Liver (tissue), 3 donors: ENCODE data around the gene RFX4.

Experiments
- SP1 ChIP-seq: IDR thresholded peaks from 2 replicates; pipeline ENCODE4 v1.6.1; 2018; ENCODE audit warnings: antibody characterized with exemption, mild to moderate bottlenecking
- YY1 ChIP-seq: IDR thresholded peaks from 2 replicates; pipeline ENCODE4 v1.6.1; 2016; ENCODE audit warnings: antibody characterized with exemption, mild to moderate bottlenecking
- TF ChIP-seq, protein P1 (sequence below): IDR thresholded peaks from 2 replicates; pipeline ENCODE4 v1.6.1; 2016; ENCODE audit warnings: antibody characterized with exemption
- TF ChIP-seq, protein P2 (sequence below): fragments of 150-350 bp; IDR thresholded peaks from 2 replicates; pipeline ENCODE4 v1.5.1; 2017; ENCODE audit warnings: improper control_type of control experiment, low read depth, low read length; ENCODE audit not compliant: missing input control
- donor health status: healthy.
- donor health status: healthy.

DNA sequence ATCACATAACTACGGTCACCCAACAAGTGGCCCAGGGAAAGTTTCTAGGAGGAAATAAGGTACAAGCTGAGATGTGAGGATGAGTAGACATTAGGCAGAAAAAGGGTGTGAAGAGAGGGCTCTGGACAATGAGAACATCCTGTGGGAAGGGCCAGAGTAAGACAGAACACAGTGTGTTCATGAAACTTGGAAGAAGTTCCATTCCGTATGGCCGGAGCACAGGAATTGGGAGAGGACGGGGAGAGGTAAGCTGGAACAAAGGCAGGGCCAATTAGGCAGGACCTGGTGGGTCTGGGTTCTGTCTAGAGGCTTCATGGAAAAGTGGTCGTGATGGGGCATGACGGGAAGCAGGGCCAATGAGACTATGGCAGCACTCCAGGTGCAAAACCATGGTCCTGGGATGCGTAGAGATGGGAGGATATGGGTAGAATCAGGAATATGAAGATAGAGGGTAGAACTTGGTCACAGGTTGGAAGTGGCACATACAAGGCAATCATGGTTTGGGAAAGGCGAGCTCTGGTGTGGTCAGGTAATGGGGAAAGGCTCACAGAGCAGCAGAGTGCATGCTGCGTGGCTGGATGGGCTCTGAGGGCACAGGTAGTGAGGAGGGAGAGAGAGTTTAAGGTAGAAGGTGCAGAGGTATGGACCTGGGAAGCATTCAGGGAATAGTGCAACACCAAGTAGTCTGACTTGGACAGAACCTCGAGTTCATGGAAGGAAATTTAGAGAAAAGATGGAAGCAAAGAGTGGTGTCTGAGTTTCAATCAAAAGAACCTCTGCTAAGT, 93.0 kb downstream of the RFX4 start:
- TF ChIP-seq YY1 (no peak), SP1 (no peak)
- TF ChIP-seq, protein P1, sequence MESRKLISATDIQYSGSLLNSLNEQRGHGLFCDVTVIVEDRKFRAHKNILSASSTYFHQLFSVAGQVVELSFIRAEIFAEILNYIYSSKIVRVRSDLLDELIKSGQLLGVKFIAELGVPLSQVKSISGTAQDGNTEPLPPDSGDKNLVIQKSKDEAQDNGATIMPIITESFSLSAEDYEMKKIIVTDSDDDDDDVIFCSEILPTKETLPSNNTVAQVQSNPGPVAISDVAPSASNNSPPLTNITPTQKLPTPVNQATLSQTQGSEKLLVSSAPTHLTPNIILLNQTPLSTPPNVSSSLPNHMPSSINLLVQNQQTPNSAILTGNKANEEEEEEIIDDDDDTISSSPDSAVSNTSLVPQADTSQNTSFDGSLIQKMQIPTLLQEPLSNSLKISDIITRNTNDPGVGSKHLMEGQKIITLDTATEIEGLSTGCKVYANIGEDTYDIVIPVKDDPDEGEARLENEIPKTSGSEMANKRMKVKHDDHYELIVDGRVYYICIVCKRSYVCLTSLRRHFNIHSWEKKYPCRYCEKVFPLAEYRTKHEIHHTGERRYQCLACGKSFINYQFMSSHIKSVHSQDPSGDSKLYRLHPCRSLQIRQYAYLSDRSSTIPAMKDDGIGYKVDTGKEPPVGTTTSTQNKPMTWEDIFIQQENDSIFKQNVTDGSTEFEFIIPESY = no peak
- TF ChIP-seq, protein P2, sequence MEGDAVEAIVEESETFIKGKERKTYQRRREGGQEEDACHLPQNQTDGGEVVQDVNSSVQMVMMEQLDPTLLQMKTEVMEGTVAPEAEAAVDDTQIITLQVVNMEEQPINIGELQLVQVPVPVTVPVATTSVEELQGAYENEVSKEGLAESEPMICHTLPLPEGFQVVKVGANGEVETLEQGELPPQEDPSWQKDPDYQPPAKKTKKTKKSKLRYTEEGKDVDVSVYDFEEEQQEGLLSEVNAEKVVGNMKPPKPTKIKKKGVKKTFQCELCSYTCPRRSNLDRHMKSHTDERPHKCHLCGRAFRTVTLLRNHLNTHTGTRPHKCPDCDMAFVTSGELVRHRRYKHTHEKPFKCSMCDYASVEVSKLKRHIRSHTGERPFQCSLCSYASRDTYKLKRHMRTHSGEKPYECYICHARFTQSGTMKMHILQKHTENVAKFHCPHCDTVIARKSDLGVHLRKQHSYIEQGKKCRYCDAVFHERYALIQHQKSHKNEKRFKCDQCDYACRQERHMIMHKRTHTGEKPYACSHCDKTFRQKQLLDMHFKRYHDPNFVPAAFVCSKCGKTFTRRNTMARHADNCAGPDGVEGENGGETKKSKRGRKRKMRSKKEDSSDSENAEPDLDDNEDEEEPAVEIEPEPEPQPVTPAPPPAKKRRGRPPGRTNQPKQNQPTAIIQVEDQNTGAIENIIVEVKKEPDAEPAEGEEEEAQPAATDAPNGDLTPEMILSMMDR = no peak
